Endothelial cell of umbilical vein (primary cell): ENCODE data around the gene ATAT1. TPM values are rescaled to one million over a fixed set of nuclear protein-coding genes. Genes with fewer than 3 reads are reported as not detected.

Experiments
- BruUV-seq: library from RNA; stranded (reverse); fragments of 400-500 nt; replicated peaks from 2 replicates; lab custom pipeline; 2021; lab: Mats Ljungman, UMichigan
- CTCF ChIA-PET: fragments of 300-600, 350-600 bp; sonication (Branson Sonifier 250); formaldehyde crosslinking; loops from one replicate; lab custom pipeline; 2021; ENCODE audit warnings: antibody characterized with exemption, inconsistent platforms; lab: Charles Lee
- POLR2A ChIA-PET: fragments of 300-600, 350-600 bp; sonication (Branson Sonifier 250); formaldehyde crosslinking; loops from one replicate; lab custom pipeline; 2021; ENCODE audit warnings: antibody characterized with exemption, inconsistent platforms; lab: Charles Lee
- DNase-seq: peaks from one replicate; pipeline ENCODE4 v3.0.0-alpha.2; 2011; ENCODE audit warnings: low read depth, low spot score
- FAIRE-seq: peaks from 2 replicates; lab custom pipeline; 2011; peaks lifted over from hg19 to GRCh38; lab: Jason Lieb, UNC
- H2AFZ ChIP-seq: 2 replicates; pipeline ENCODE4 v1.6.0; 2012; ENCODE audit warnings: low read depth, low read length, control low read depth, inconsistent platforms
- H3K27ac ChIP-seq: 2 replicates; pipeline ENCODE4 v1.5.1; 2011; ENCODE audit warnings: low read depth, mild to moderate bottlenecking, control low read depth, low read length, moderate library complexity; ENCODE audit not compliant: insufficient read depth
- H3K27me3 ChIP-seq, 2 experiments: 2 replicates each; pipeline versions ENCODE4 v1.6.0 to v1.6.1; 2011; ENCODE audit warnings: low read length in 2 of 2, mixed read lengths in 1 of 2; ENCODE audit not compliant: control insufficient read depth in 2 of 2, insufficient read depth in 2 of 2
- H3K36me3 ChIP-seq, 2 experiments: 2 replicates in 1 of 2; 3 replicates in 1 of 2; pipeline ENCODE4 v1.5.1; 2011; ENCODE audit warnings: low read length in 2 of 2, mild to moderate bottlenecking in 1 of 2, moderate library complexity in 1 of 2; ENCODE audit not compliant: control insufficient read depth in 2 of 2, insufficient read depth in 2 of 2; ENCODE audit errors: extremely low read depth in 1 of 2
- H3K4me1 ChIP-seq: 3 replicates; pipeline ENCODE4 v1.5.1; 2011; ENCODE audit warnings: mild to moderate bottlenecking, low read length; ENCODE audit not compliant: control insufficient read depth, insufficient read depth; ENCODE audit errors: extremely low read depth
- H3K4me2 ChIP-seq: 2 replicates; pipeline ENCODE4 v1.6.1; 2011; ENCODE audit warnings: low read length, control low read depth, mixed read lengths; ENCODE audit not compliant: insufficient read depth
- H3K4me3 ChIP-seq, 3 experiments: fragments of 200-600 bp in 1 of 3; sonication (generic), shearing (Covaris generic) in 1 of 3; replicated peaks in 1 of 3; 2 replicates each; pipeline ENCODE4 v1.5.1; 2011 to 2016; ENCODE audit warnings: control low read depth in 3 of 3, low read length in 3 of 3, mild to moderate bottlenecking in 2 of 3, inconsistent platforms in 1 of 3, low read depth in 1 of 3, moderate library complexity in 1 of 3; ENCODE audit not compliant: insufficient read depth in 1 of 3
- H3K79me2 ChIP-seq: 2 replicates; pipeline ENCODE4 v1.6.0; 2012; ENCODE audit warnings: low read length, inconsistent platforms; ENCODE audit not compliant: control insufficient read depth, insufficient read depth
- H3K9ac ChIP-seq: replicated peaks from 2 replicates; pipeline ENCODE3; 2011; ENCODE audit warnings: low read length, control low read depth; ENCODE audit not compliant: insufficient read depth; ENCODE audit errors: extremely low read depth
- H3K9me1 ChIP-seq: replicated peaks from 3 replicates; pipeline ENCODE4 v1.6.0; 2011; ENCODE audit warnings: mild to moderate bottlenecking, low read length; ENCODE audit not compliant: control insufficient read depth, insufficient read depth; ENCODE audit errors: extremely low read depth
- H3K9me3 ChIP-seq: replicated peaks from 2 replicates; pipeline ENCODE4 v1.5.1; 2012; ENCODE audit warnings: low read length, inconsistent platforms; ENCODE audit not compliant: control insufficient read depth, insufficient read depth
- H4K20me1 ChIP-seq: replicated peaks from 2 replicates; pipeline ENCODE3; 2011; ENCODE audit warnings: mild to moderate bottlenecking, low read length; ENCODE audit not compliant: control insufficient read depth, insufficient read depth; ENCODE audit errors: extremely low read depth
- EZH2 ChIP-seq: IDR thresholded peaks from 2 replicates; pipeline ENCODE4 v1.6.1; 2012; ENCODE audit warnings: borderline replicate concordance, low read depth, mild to moderate bottlenecking, moderate library complexity, low read length, inconsistent platforms; ENCODE audit not compliant: severe bottlenecking
- FOS ChIP-seq: IDR thresholded peaks from 2 replicates; pipeline ENCODE4 v1.6.1; 2011; ENCODE audit warnings: mild to moderate bottlenecking, low read length, moderate library complexity, borderline replicate concordance; ENCODE audit not compliant: insufficient read depth
- GATA2 ChIP-seq: IDR thresholded peaks from 2 replicates; pipeline ENCODE4 v1.7.0; 2011; ENCODE audit warnings: low read depth, mild to moderate bottlenecking, moderate library complexity, mixed read lengths, low read length; ENCODE audit not compliant: insufficient read length, insufficient read depth
- JUN ChIP-seq: IDR thresholded peaks from 2 replicates; pipeline ENCODE4 v1.6.1; 2011; ENCODE audit warnings: borderline replicate concordance, low read depth; ENCODE audit not compliant: insufficient read length, insufficient read depth
- MYC ChIP-seq: IDR thresholded peaks from one replicate; pipeline ENCODE4 v1.6.1; 2011; ENCODE audit warnings: mild to moderate bottlenecking, low read depth, low read length
- POLR2A ChIP-seq: IDR thresholded peaks from 2 replicates; pipeline ENCODE4 v1.6.1; 2012; ENCODE audit warnings: low read depth, mild to moderate bottlenecking, control low read depth, low read length
- POLR2AphosphoS5 ChIP-seq: IDR thresholded peaks from 2 replicates; pipeline ENCODE4 v1.6.1; 2012; ENCODE audit warnings: low read depth, mild to moderate bottlenecking, control low read depth, low read length, moderate library complexity; ENCODE audit not compliant: insufficient read depth
- dilution Hi-C: fragments of 300-500 bp; cut with MboI; formaldehyde crosslinking; loops from one replicate; pipeline ENCODE4 v1.15.0; 2019; ENCODE audit warnings: low sequenced_read_pairs; ENCODE audit not compliant: extremely low pct_ligation_motif_present
- intact Hi-C: fragments of 100-400 bp; cut with micrococcal nuclease; formaldehyde crosslinking; loops from one replicate; pipeline ENCODE4 v1.10.0; 2022
- polyA plus RNA-seq, 4 experiments: library from polyadenylated mRNA; depleted of rRNA in 3 of 4; stranded (reverse) in 3 of 4; unstranded in 1 of 4; fragments of >200 nt; gene quantifications; 2 replicates each; pipeline versions ENCODE4 v1.2.1 to v1.2.3, GENCODE V29; 2011 to 2012; ENCODE audit warnings: missing spikeins in 1 of 4
- total RNA-seq: library from RNA; stranded (reverse); gene quantifications from 2 replicates; pipeline ENCODE4 v1.2.3, GENCODE V29; 2021
- TF ChIP-seq, protein P1 (sequence below), 2 donors: IDR thresholded peaks; 1 replicate in 1 of 2; 2 replicates in 1 of 2; pipeline ENCODE4 v1.5.1; 2011; ENCODE audit warnings: low read length in 2 of 2, mild to moderate bottlenecking in 2 of 2, moderate library complexity in 2 of 2, control low read depth in 1 of 2, inconsistent platforms in 1 of 2, low read depth in 1 of 2; ENCODE audit not compliant: insufficient read depth in 1 of 2; ENCODE audit errors: extremely low read depth in 1 of 2
- TF ChIP-seq, protein P2 (sequence below): IDR thresholded peaks from 2 replicates; pipeline ENCODE4 v1.6.1; 2011; ENCODE audit not compliant: insufficient read depth, insufficient read length

Gene ATAT1
- total and polyA plus RNA-seq, 2 donors (not counting 3 experiments of a cell fraction or from before 2014, with no cell fraction given): 17.4 to 18.4 TPM

- ChIA-PET CTCF (no interaction called here), POLR2A (no interaction called here)
- Histone ChIP-seq H3K9ac (no peak overlapping the region), H3K79me2 (no peaks in the 10 kb centered on the region), H3K27me3 (no peaks in the 10 kb centered on the region), H2AFZ (no peak overlapping the region), H3K4me2 (no peak overlapping the region), H3K27ac (no peak overlapping the region), H3K4me1 (no peaks in the 10 kb centered on the region), H3K9me1 (no peaks in the 10 kb centered on the region), H3K4me3 (no peak overlapping the region), H3K36me3 (peaks cover 0 to 11% of the 10 kb centered on the region in 2 experiments), H3K9me3 (no peaks in the 10 kb centered on the region), H4K20me1 (no peaks in the 10 kb centered on the region)
- FAIRE-seq (no peak), DNase-seq (no peak)
- no TSS peak for BruUV-seq
- dilution Hi-C loops: no loop called here
- TF ChIP-seq POLR2AphosphoS5 (no peak), JUN (no peak), GATA2 (no peak)
- intact Hi-C loops: no loop called here
Observed at GRCh38 chr6:30635834-30636233, 9.2 kb downstream of the ATAT1 start.

GRCh38 chr6:30640481-30640880 is 13.8 kb downstream of the ATAT1 start:
- no TSS peak for BruUV-seq
- no peak overlapping the region for H3K9ac ChIP-seq
- H3K4me3 ChIP-seq: no peak overlapping the region
- H3K9me1 ChIP-seq: no peaks in the 10 kb centered on the region
- H4K20me1 ChIP-seq: no peaks in the 10 kb centered on the region
- ChIA-PET CTCF (interaction anchor here (0.9 to 1.6 kb wide), 2 partner anchors 90 to 447 kb away, joined by 3 to 8 read pairs; no protein-coding TSS in a partner anchor), POLR2A (no interaction called here)
- no peak overlapping the region for H2AFZ ChIP-seq
- TF ChIP-seq EZH2: no peak
- no peak for TF ChIP-seq POLR2AphosphoS5
- no peak for TF ChIP-seq JUN
- TF ChIP-seq, protein P1, sequence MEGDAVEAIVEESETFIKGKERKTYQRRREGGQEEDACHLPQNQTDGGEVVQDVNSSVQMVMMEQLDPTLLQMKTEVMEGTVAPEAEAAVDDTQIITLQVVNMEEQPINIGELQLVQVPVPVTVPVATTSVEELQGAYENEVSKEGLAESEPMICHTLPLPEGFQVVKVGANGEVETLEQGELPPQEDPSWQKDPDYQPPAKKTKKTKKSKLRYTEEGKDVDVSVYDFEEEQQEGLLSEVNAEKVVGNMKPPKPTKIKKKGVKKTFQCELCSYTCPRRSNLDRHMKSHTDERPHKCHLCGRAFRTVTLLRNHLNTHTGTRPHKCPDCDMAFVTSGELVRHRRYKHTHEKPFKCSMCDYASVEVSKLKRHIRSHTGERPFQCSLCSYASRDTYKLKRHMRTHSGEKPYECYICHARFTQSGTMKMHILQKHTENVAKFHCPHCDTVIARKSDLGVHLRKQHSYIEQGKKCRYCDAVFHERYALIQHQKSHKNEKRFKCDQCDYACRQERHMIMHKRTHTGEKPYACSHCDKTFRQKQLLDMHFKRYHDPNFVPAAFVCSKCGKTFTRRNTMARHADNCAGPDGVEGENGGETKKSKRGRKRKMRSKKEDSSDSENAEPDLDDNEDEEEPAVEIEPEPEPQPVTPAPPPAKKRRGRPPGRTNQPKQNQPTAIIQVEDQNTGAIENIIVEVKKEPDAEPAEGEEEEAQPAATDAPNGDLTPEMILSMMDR (IDR thresholded peaks at IDR 0.05; ENCODE audit: extremely low read depth in 1 of 2, insufficient read depth in 1 of 2, low read depth in 1 of 2, low read length in 2 of 2): no peak
- TF ChIP-seq, protein P2, sequence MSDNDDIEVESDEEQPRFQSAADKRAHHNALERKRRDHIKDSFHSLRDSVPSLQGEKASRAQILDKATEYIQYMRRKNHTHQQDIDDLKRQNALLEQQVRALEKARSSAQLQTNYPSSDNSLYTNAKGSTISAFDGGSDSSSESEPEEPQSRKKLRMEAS: no peak
- TF ChIP-seq FOS: no peak
- no peak for TF ChIP-seq GATA2
- no peak for TF ChIP-seq POLR2A
- no peak for TF ChIP-seq MYC
- H3K79me2 ChIP-seq: no peaks in the 10 kb centered on the region
- dilution Hi-C loops: no loop called here
- no peaks in the 10 kb centered on the region for H3K27me3 ChIP-seq
- peaks cover 0 to 15% of the 10 kb centered on the region in 2 experiments for H3K36me3 ChIP-seq
- no peak overlapping the region for H3K4me2 ChIP-seq
- H3K4me1 ChIP-seq: no peaks in the 10 kb centered on the region
- DNase-seq (no peak), FAIRE-seq (no peak)
- no peaks in the 10 kb centered on the region for H3K9me3 ChIP-seq
- H3K27ac ChIP-seq: no peak overlapping the region
- intact Hi-C loops: no loop called here
